Stimulated activated naive CD4-positive, alpha-beta T cell (primary cell): ENCODE data around the gene KRT8.
"Not testable (repeated sequence)": the region's sequence is repeated elsewhere in the genome, so short reads cannot be mapped to it uniquely, and the experiment has no call there.

ENCODE experiments used
- DNase-seq, 6 experiments: peaks; one replicate each; lab custom pipeline; 2025; lab: John Stamatoyannopoulos, UW

Gene KRT8

DNA sequence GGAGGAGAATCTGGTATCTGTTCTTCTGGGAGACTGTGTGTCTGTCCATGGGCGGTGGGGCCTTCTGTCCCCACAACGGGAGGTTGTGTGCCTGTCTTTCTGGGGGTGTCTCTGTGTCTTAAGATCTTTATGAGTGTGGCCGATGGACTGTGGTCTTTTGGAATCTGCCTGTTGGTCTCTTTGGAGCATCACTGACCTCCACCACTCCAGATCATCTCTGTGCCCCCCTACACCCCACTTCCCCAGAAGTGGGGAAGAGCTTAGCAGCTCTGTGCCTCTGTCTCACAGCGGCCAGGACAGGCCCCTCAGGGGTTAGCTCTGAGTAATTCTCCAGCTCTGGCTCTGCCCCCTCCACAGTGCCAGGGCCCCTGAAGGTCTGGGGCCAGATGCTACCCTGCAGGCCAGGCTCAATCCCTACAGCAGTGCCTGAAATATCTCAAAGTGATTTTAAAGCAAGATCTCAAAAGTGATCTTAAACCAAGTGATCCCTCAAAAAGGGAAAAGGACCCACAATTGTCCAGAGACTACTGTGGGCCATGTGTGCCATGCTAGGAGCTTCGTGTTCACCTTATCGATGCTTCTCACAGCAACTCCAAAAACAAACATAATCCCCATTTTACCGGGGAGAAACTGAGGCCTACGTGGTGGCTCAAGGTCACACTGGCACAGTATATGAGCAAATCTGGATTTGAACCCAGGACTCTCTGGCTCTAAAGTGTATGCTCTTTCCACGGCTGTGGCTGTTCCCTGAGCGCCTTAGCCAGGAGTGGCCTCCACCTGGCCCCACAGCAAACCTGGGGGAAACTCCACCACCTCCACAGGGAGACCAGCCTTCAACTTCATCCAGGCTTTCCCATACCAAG, 30.1 kb downstream of the KRT8 start:
- DNase-seq, result no peak

DNA sequence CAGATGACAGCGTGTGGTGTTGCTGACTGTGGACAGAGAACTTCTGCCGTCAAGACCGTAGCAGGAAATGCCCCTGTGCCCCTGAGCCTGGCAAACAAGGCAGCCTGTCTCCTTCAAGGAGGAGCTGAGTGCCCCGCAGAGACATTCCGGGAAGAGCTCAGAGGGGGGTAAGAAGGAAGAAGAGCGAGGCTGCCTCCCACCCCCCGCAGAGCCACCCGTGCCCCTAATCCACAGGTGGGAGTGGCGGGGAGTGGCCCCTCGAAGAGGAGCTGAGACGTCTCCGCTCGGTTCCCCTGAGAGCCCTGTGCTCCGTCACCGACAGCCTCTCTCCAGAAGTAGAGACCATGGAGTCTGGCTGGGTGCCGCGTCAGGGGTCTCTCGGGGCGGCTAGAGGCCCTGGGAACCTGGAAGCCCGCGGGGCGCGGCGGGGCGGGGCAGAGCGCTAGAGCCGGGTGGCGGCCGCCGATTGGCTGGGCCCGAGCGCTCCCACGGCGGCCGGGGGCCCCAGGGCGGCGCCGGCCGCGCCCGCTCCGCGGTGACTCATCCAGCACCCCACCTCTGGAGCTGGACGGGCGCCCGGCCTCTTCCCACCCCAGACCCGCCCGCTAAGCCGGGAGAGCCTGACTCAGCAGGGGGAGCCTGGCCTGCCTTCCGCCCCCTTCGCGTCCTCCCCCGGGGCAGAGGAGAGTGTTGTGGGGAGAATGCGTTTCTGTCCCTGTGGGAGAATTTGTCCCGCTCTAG, 30.9 kb downstream of the KRT8 start:
- peak in 5 of 6 experiments; percentile 21 to 60 (median 49) for DNase-seq

DNA sequence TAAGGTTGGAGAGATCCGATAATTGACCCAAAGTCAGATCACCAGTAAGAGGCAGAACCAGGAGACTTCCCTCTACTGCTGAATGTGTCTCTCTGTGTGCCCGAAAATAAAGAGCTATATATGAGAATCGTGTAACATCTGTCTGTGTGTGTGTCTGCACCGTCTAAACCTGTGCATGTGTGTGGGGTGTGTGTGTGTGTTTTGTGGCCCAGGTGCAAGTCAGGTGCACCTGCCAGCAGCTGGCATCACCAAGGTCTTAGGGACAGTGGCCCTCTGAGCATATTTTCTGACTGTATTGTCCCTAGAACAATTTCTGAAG, 31.4 kb downstream of the KRT8 start:
- no peak for DNase-seq

- no peak for DNase-seq
These were observed 32.1 kb downstream of the KRT8 start for GRCh38 chr12:52872644-52873389.

DNA sequence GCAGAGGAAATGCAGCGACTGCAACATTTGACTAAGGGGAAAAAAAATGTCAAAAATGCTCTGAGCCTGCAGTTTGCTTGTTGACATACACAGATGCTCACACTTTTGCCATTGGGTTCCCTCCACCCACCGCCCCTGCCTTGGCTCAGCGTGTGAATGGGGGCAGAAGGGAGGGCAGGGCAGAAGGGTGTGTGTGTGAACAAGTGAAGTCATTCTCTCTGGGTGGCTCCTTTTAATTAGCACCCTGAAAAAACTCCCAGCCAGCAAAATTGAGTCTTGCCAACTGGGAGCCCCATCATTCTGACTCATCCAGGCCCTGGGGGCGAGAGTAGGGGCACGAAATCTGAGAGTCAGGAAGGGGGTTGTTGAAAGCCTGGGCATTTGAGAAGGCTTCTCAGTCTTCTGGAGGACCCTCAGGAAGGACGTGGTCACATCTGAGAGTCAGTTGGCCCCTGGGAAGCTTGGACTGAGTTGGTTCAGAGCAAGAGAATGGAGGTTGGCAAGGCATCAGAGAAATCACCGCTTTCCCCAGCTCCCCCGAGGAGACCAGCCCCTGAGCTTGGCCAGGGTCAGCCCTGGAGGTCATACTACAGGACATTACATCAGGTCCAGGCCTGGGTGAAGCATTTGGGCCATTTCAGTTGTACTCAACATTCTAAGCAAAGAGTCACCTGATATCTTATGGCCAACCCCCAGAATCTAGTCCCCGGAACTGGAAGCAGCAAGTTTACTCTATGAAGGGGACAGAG, 33.4 kb downstream of the KRT8 start:
- no peak for DNase-seq

- peak; percentile 68 to 92 (median 78) for DNase-seq
These were observed 34.2 kb downstream of the KRT8 start for GRCh38 chr12:52870361-52871290.

GRCh38 chr12:52867642-52868041, 37.2 kb downstream of the KRT8 start:
- DNase-seq, result peak; percentile 44 to 66 (median 56)

GRCh38 chr12:52867152-52867551, 37.7 kb downstream of the KRT8 start:
- DNase-seq, result no peak

DNA sequence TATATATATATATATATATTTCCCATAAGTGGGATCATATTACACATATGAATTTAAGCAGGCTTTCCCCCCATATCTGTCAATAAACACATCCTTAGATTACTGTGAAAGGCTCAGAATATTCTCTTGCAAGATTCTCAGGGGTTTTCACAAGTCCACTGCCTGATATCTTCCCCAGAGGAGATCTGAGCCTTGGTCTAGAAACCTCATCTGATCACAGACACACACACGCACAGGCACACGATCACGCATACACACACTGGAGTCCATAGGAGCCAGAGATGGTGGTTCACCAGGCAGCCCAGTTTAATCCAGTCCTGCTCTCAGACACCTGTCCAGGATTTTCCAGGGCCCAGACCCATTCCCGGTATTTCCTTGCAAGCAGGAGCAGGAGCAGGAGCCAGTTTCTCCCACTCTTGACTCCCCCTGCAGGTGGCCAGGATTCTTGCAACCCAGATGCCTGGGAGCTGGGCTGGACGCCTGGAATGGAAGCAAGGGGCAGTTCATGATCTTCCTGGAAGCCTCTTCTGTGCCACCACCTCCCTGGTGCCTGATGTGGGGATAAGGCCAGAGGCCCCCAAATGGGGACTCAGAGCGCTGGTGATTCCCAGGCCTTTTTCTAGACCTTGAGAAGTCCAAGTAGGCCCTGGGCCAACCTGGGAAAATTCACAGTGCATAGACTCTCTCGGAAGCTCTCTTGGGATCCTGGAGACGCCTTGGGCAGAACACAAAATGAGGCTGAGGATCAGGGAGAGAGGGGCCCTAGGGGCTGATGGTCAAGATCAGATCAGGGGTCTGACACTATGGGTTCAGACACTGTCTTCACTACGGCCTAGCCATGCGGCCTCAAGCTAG, 39.6 kb downstream of the KRT8 start:
- DNase-seq, result peak in 1 of 6 experiments; percentile 9

GRCh38 chr12:52862023-52862422, 42.9 kb downstream of the KRT8 start:
- DNase-seq, result no peak

DNA sequence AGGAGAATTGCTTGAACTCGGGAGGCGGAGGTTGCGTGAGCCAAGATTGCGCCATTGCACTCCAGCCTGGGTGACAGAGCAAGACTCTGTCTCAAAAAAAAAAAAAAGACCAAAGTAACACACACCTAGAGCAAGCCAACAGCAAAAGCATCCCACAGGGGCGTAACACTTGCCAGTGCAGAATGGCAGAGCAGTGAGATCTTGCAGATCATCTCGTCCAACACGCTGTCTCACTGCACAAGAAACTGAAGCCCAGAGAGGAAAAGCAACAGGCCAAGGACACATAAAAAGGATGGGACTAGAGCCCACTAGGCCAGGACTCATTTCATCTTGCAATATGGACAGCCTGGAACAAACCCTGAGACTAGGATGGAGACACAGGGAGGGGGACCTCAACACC, 43.4 kb downstream of the KRT8 start:
- DNase-seq, result no peak

- DNase-seq, result no peak
These were observed 44.6 kb downstream of the KRT8 start for GRCh38 chr12:52860102-52860823.

GRCh38 chr12:52857500-52857899, 47.4 kb downstream of the KRT8 start:
- no peak for DNase-seq

DNA sequence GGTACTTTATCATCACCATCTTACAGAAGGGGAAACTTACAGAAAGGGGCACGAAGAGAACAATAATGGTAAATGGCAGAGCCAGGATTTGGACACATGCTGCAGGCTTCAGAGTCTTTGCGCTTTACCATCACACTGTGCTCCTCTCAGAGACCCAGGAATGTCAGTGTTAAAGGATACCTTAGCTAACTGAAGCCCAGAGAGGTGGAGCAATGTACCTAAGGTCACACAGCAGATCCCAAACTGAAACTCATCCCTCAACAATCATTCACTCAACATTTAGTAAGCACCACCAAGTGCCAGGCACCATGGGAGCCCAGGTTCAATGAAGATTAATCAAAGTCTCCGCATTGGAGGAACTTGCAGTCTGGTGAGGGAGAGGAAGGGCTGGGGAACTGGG, 48.1 kb downstream of the KRT8 start:
- DNase-seq, result no peak

DNA sequence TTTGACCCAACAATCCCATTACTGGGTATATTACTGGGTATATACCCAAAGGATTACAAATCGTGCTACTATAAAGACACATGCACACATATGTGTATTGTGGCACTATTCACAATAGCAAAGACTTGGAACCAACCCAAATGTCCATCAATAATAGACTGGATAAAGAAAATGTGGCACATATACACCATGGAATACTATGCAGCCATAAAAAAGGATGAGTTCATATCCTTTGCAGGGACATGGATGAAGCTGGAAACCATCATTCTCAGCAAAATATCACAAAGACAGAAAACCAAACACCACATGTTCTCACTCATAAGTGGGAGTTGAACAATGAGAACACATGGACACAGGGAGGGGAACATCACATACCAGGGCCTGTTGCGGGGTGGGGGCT, 48.8 kb downstream of the KRT8 start:
- DNase-seq, result not testable (repeated sequence)

- DNase-seq, result no peak
These were observed 53.1 kb downstream of the KRT8 start for GRCh38 chr12:52851787-52852186.

- no peak for DNase-seq
These were observed 54.2 kb downstream of the KRT8 start for GRCh38 chr12:52850681-52851080.

DNA sequence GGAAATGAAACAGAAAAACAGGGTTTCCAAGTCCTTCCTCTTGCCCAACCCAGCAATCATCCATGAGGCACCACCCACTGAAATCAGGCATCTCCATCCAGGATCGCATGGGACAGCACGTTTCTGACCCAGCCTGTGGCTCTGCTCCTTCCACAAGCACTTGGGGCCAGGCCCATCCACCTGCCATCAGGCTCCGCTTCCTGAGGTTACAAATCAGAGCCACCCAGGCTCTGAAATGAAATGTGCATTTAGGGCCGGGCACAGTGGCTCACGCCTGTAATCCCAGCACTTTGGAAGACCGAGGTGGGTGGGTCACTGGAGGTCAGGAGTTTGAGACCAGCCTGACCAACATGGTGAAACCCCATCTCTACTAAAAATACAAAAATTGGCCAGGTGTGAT, 55.4 kb downstream of the KRT8 start:
- DNase-seq, result no peak

- no peak for DNase-seq
These were observed 56.1 kb downstream of the KRT8 start, which contains the start of gene KRT78 for GRCh38 chr12:52848661-52849255. KRT78 (minus strand) TSS chr12:52848994; CDS start chr12:52848930, 64 bp downstream.
